Effector memory CD8-positive, alpha-beta T cell (primary cell): Measurements from ENCODE around the gene GJA5.

Source experiments
- ATAC-seq: fragments of 150-1000 bp; cut with Tn5 transposase; replicated peaks from 2 replicates; pipeline ENCODE4 v1.10.0; 2021; ENCODE audit warnings: mild to moderate bottlenecking, moderate library complexity
- DNase-seq, 3 experiments: peaks; one replicate each; pipeline ENCODE4 v3.0.0; 2021
- H3K27ac Mint-ChIP-seq, 2 donors: one replicate each; pipeline ENCODE4 v1.8.0; 2022; ENCODE audit warnings: mild to moderate bottlenecking in 2 of 2, mixed read lengths in 2 of 2, moderate library complexity in 2 of 2
- H3K27me3 Mint-ChIP-seq, 2 donors: one replicate each; pipeline ENCODE4 v1.8.0; 2022; ENCODE audit warnings: mixed read lengths in 2 of 2
- H3K36me3 Mint-ChIP-seq: one replicate; pipeline ENCODE4 v1.8.0; 2022; ENCODE audit warnings: mild to moderate bottlenecking, moderate library complexity, mixed read lengths; ENCODE audit not compliant: insufficient read depth
- H3K4me1 Mint-ChIP-seq, 2 donors: one replicate each; pipeline ENCODE4 v1.8.0; 2022; ENCODE audit warnings: low read depth in 2 of 2, mixed read lengths in 2 of 2
- H3K4me3 Mint-ChIP-seq, 2 donors: one replicate each; pipeline ENCODE4 v1.8.0; 2022; ENCODE audit warnings: mild to moderate bottlenecking in 2 of 2, mixed read lengths in 2 of 2, moderate library complexity in 2 of 2
- H3K9me3 Mint-ChIP-seq, 2 donors: one replicate each; pipeline ENCODE4 v1.8.0; 2022; ENCODE audit warnings: mixed read lengths in 2 of 2

Gene GJA5

DNA sequence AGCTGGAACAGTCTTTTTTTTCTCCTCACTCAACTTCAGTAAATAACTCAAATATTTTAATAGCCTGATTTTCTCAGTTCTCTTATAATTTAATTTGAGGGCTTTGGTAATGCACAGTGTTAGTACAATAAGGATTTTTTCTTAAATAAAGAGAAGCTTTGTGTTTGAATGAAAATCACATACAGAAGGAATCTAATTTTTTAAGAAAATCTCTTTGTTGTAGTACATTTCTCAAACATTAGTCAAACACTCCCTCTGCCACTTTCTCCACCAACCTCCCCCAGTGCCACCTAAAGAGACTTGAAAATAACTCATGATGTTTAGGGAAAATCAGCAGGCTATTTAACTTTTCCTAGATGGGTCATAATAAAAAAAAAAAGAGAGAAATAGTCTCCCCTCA lies 47.8 kb downstream of the GJA5 start:
- Mint-ChIP-seq H3K27me3 (peaks cover 65 to 77% of the 10 kb centered on the region in 2 donors), H3K27ac (no peak overlapping the region), H3K4me1 (peaks cover 0 to 6% of the 10 kb centered on the region in 2 donors), H3K4me3 (no peak overlapping the region), H3K36me3 (no peaks in the 10 kb centered on the region), H3K9me3 (no peaks in the 10 kb centered on the region)
- no peak for ATAC-seq
- DNase-seq = no peak
